Endothelial cell of umbilical vein (primary cell): Measurements from ENCODE around the gene DGKI. TPM values are rescaled to one million over a fixed set of nuclear protein-coding genes. Genes with fewer than 3 reads are reported as not detected.

Experiments used
- BruUV-seq: library from RNA; stranded (reverse); fragments of 400-500 nt; replicated peaks from 2 replicates; lab custom pipeline; 2021; lab: Mats Ljungman, UMichigan
- CTCF ChIA-PET: fragments of 300-600, 350-600 bp; sonication (Branson Sonifier 250); formaldehyde crosslinking; loops from one replicate; lab custom pipeline; 2021; ENCODE audit warnings: antibody characterized with exemption, inconsistent platforms; lab: Charles Lee
- POLR2A ChIA-PET: fragments of 300-600, 350-600 bp; sonication (Branson Sonifier 250); formaldehyde crosslinking; loops from one replicate; lab custom pipeline; 2021; ENCODE audit warnings: antibody characterized with exemption, inconsistent platforms; lab: Charles Lee
- DNase-seq: peaks from one replicate; pipeline ENCODE4 v3.0.0-alpha.2; 2011; ENCODE audit warnings: low read depth, low spot score
- FAIRE-seq: peaks from 2 replicates; lab custom pipeline; 2011; peaks lifted over from hg19 to GRCh38; lab: Jason Lieb, UNC
- H2AFZ ChIP-seq: 2 replicates; pipeline ENCODE4 v1.6.0; 2012; ENCODE audit warnings: low read depth, low read length, control low read depth, inconsistent platforms
- H3K27ac ChIP-seq: 2 replicates; pipeline ENCODE4 v1.5.1; 2011; ENCODE audit warnings: low read depth, mild to moderate bottlenecking, control low read depth, low read length, moderate library complexity; ENCODE audit not compliant: insufficient read depth
- H3K27me3 ChIP-seq, 2 experiments: 2 replicates each; pipeline versions ENCODE4 v1.6.0 to v1.6.1; 2011; ENCODE audit warnings: low read length in 2 of 2, mixed read lengths in 1 of 2; ENCODE audit not compliant: control insufficient read depth in 2 of 2, insufficient read depth in 2 of 2
- H3K36me3 ChIP-seq, 2 experiments: 2 replicates in 1 of 2; 3 replicates in 1 of 2; pipeline ENCODE4 v1.5.1; 2011; ENCODE audit warnings: low read length in 2 of 2, mild to moderate bottlenecking in 1 of 2, moderate library complexity in 1 of 2; ENCODE audit not compliant: control insufficient read depth in 2 of 2, insufficient read depth in 2 of 2; ENCODE audit errors: extremely low read depth in 1 of 2
- H3K4me1 ChIP-seq: 3 replicates; pipeline ENCODE4 v1.5.1; 2011; ENCODE audit warnings: mild to moderate bottlenecking, low read length; ENCODE audit not compliant: control insufficient read depth, insufficient read depth; ENCODE audit errors: extremely low read depth
- H3K4me2 ChIP-seq: 2 replicates; pipeline ENCODE4 v1.6.1; 2011; ENCODE audit warnings: low read length, control low read depth, mixed read lengths; ENCODE audit not compliant: insufficient read depth
- H3K4me3 ChIP-seq, 3 experiments: fragments of 200-600 bp in 1 of 3; sonication (generic), shearing (Covaris generic) in 1 of 3; replicated peaks in 1 of 3; 2 replicates each; pipeline ENCODE4 v1.5.1; 2011 to 2016; ENCODE audit warnings: control low read depth in 3 of 3, low read length in 3 of 3, mild to moderate bottlenecking in 2 of 3, inconsistent platforms in 1 of 3, low read depth in 1 of 3, moderate library complexity in 1 of 3; ENCODE audit not compliant: insufficient read depth in 1 of 3
- H3K79me2 ChIP-seq: 2 replicates; pipeline ENCODE4 v1.6.0; 2012; ENCODE audit warnings: low read length, inconsistent platforms; ENCODE audit not compliant: control insufficient read depth, insufficient read depth
- H3K9ac ChIP-seq: replicated peaks from 2 replicates; pipeline ENCODE3; 2011; ENCODE audit warnings: low read length, control low read depth; ENCODE audit not compliant: insufficient read depth; ENCODE audit errors: extremely low read depth
- H3K9me1 ChIP-seq: replicated peaks from 3 replicates; pipeline ENCODE4 v1.6.0; 2011; ENCODE audit warnings: mild to moderate bottlenecking, low read length; ENCODE audit not compliant: control insufficient read depth, insufficient read depth; ENCODE audit errors: extremely low read depth
- H3K9me3 ChIP-seq: replicated peaks from 2 replicates; pipeline ENCODE4 v1.5.1; 2012; ENCODE audit warnings: low read length, inconsistent platforms; ENCODE audit not compliant: control insufficient read depth, insufficient read depth
- H4K20me1 ChIP-seq: replicated peaks from 2 replicates; pipeline ENCODE3; 2011; ENCODE audit warnings: mild to moderate bottlenecking, low read length; ENCODE audit not compliant: control insufficient read depth, insufficient read depth; ENCODE audit errors: extremely low read depth
- CTCF ChIP-seq, 2 donors: IDR thresholded peaks; 1 replicate in 1 of 2; 2 replicates in 1 of 2; pipeline ENCODE4 v1.5.1; 2011; ENCODE audit warnings: low read length in 2 of 2, mild to moderate bottlenecking in 2 of 2, moderate library complexity in 2 of 2, control low read depth in 1 of 2, inconsistent platforms in 1 of 2, low read depth in 1 of 2; ENCODE audit not compliant: insufficient read depth in 1 of 2; ENCODE audit errors: extremely low read depth in 1 of 2
- GATA2 ChIP-seq: IDR thresholded peaks from 2 replicates; pipeline ENCODE4 v1.7.0; 2011; ENCODE audit warnings: low read depth, mild to moderate bottlenecking, moderate library complexity, mixed read lengths, low read length; ENCODE audit not compliant: insufficient read length, insufficient read depth
- JUN ChIP-seq: IDR thresholded peaks from 2 replicates; pipeline ENCODE4 v1.6.1; 2011; ENCODE audit warnings: borderline replicate concordance, low read depth; ENCODE audit not compliant: insufficient read length, insufficient read depth
- MAX ChIP-seq: IDR thresholded peaks from 2 replicates; pipeline ENCODE4 v1.6.1; 2011; ENCODE audit not compliant: insufficient read depth, insufficient read length
- MYC ChIP-seq: IDR thresholded peaks from one replicate; pipeline ENCODE4 v1.6.1; 2011; ENCODE audit warnings: mild to moderate bottlenecking, low read depth, low read length
- POLR2A ChIP-seq: IDR thresholded peaks from 2 replicates; pipeline ENCODE4 v1.6.1; 2012; ENCODE audit warnings: low read depth, mild to moderate bottlenecking, control low read depth, low read length
- POLR2AphosphoS5 ChIP-seq: IDR thresholded peaks from 2 replicates; pipeline ENCODE4 v1.6.1; 2012; ENCODE audit warnings: low read depth, mild to moderate bottlenecking, control low read depth, low read length, moderate library complexity; ENCODE audit not compliant: insufficient read depth
- dilution Hi-C: fragments of 300-500 bp; cut with MboI; formaldehyde crosslinking; loops from one replicate; pipeline ENCODE4 v1.15.0; 2019; ENCODE audit warnings: low sequenced_read_pairs; ENCODE audit not compliant: extremely low pct_ligation_motif_present
- intact Hi-C: fragments of 100-400 bp; cut with micrococcal nuclease; formaldehyde crosslinking; loops from one replicate; pipeline ENCODE4 v1.10.0; 2022
- polyA plus RNA-seq, 4 experiments: library from polyadenylated mRNA; depleted of rRNA in 3 of 4; stranded (reverse) in 3 of 4; unstranded in 1 of 4; fragments of >200 nt; gene quantifications; 2 replicates each; pipeline versions ENCODE4 v1.2.1 to v1.2.3, GENCODE V29; 2011 to 2012; ENCODE audit warnings: missing spikeins in 1 of 4
- total RNA-seq: library from RNA; stranded (reverse); gene quantifications from 2 replicates; pipeline ENCODE4 v1.2.3, GENCODE V29; 2021

The DGKI gene
- total and polyA plus RNA-seq, 2 donors (not counting 3 experiments of a cell fraction or from before 2014, with no cell fraction given) = 0.11 to 0.51 TPM

- Histone ChIP-seq H3K9me3 (no peaks in the 10 kb centered on the region), H3K4me3 (no peak overlapping the region), H3K4me1 (peaks cover 7% of the 10 kb centered on the region), H3K9me1 (no peaks in the 10 kb centered on the region), H2AFZ (no peak overlapping the region), H3K9ac (no peak overlapping the region), H3K27me3 (no peaks in the 10 kb centered on the region), H4K20me1 (no peaks in the 10 kb centered on the region), H3K27ac (no peak overlapping the region), H3K79me2 (no peaks in the 10 kb centered on the region), H3K4me2 (no peak overlapping the region), H3K36me3 (no peaks in the 10 kb centered on the region)
- POLR2A ChIA-PET = no interaction called here
- no peak for FAIRE-seq
- intact Hi-C loops = loop anchor here (5.0 kb wide), 1 partner anchor 108 kb away; no protein-coding TSS in a partner anchor
- CTCF ChIA-PET = no interaction called here
- BruUV-seq = no TSS peak
- no peak for DNase-seq
- TF ChIP-seq JUN = no peak
- TF ChIP-seq MAX = no peak
- no peak for TF ChIP-seq POLR2AphosphoS5
- TF ChIP-seq CTCF (IDR thresholded peaks at IDR 0.05; ENCODE audit: extremely low read depth in 1 of 2, insufficient read depth in 1 of 2, low read depth in 1 of 2, low read length in 2 of 2) = no peak
- TF ChIP-seq GATA2 = no peak
- TF ChIP-seq MYC = no peak
- no peak for TF ChIP-seq POLR2A
- dilution Hi-C loops = no loop called here
These were observed 162.5 kb downstream of the DGKI start for GRCh38 chr7:137684316-137684715.
